Measurements from ENCODE around the gene PTPRN2. TPM values are rescaled to one million over a fixed set of nuclear protein-coding genes. Genes with fewer than 3 reads are reported as not detected.

PTPRN2 gene
- total and polyA plus RNA-seq, 2 of the 13 experiments (the other 11 are each of a cell fraction or from before 2014, with no cell fraction given): 2.5 to 24.2 TPM

- FAIRE-seq (no peak), DNase-seq (ENCODE audit: low spot score) (no peak), ATAC-seq (peak; percentile 47)
- ChIA-PET CTCF (ENCODE audit: low intra/inter-chr PET ratio, low total read pairs) (no interaction called here), POLR2A (no interaction called here)
- Histone ChIP-seq H3K9me3 (ENCODE audit: low read length) (no peaks in the 10 kb centered on the region), H3K36me3 (replicated peaks in 1 of 2; ENCODE audit: control insufficient read depth in 1 of 2, insufficient read depth in 2 of 2, low read length in 2 of 2) (no peaks in the 10 kb centered on the region), H4K20me1 (ENCODE audit: insufficient read depth, low read length) (peaks cover 15% of the 10 kb centered on the region; the same call in 1 of the 2 replicates), H3K4me1 (ENCODE audit: insufficient read depth, low read length) (no peaks in the 10 kb centered on the region), H2AFZ (ENCODE audit: low read length) (no peak overlapping the region), H3K4me3 (replicated peaks in 1 of 3; ENCODE audit: insufficient read depth in 1 of 3, low read depth in 2 of 3, low read length in 3 of 3) (peak overlapping the region in 1 of 3 experiments; percentile 37; a peak in 2 of 6 replicates), H3K9ac (ENCODE audit: insufficient read depth, low read depth, low read length) (no peak overlapping the region), H3K79me2 (ENCODE audit: insufficient read depth, low read length) (no peaks in the 10 kb centered on the region), H3K4me2 (ENCODE audit: low read depth, low read length) (peak overlapping the region; percentile 32; the same call in 1 of the 2 replicates), H3K27me3 (ENCODE audit: control insufficient read depth in 1 of 2, insufficient read depth in 2 of 2, low read length in 2 of 2) (peaks cover 9 to 49% of the 10 kb centered on the region in 2 experiments; a peak in 4 of 5 replicates), H3K27ac (ENCODE audit: extremely low read length, insufficient read depth, low read length) (no peak overlapping the region)
- in situ Hi-C loops (cut with HindIII; ENCODE audit: extremely low pct_ligation_motif_present, low pct_unique_long_range_greater_than_20kb): no loop called here
- WGBS (ENCODE audit: low lambda C conversion rate): 11% methylated on average over 22 of the region's 64 CpGs
- no TSS peak for BruUV-seq (replicated peaks)
- intact Hi-C loops (cut with micrococcal nuclease; ENCODE audit: unreplicated experiment): no loop called here
- TF ChIP-seq ARID3A (IDR thresholded peaks at IDR 0.05; ENCODE audit: low read depth, low read length): no peak
- TF ChIP-seq RAD51 (IDR thresholded peaks at IDR 0.05; ENCODE audit: borderline replicate concordance): no peak
- peak; percentile 92 for TF ChIP-seq ZNF800 (CRISPR knock-in tag; IDR thresholded peaks at IDR 0.05)
- TF ChIP-seq MTF2 (CRISPR knock-in tag; IDR thresholded peaks at IDR 0.05; ENCODE audit: borderline replicate concordance): peak; percentile 61; the same call in 1 of the 2 replicates
- TF ChIP-seq YEATS4 (CRISPR knock-in tag; IDR thresholded peaks at IDR 0.05; ENCODE audit: borderline replicate concordance): no peak
- TF ChIP-seq GABPB1 (CRISPR knock-in tag; IDR thresholded peaks at IDR 0.05): no peak
- TF ChIP-seq ELF1 (CRISPR knock-in tag; IDR thresholded peaks at IDR 0.05): no peak
- TF ChIP-seq THAP8 (CRISPR knock-in tag; IDR thresholded peaks at IDR 0.05; ENCODE audit: borderline replicate concordance): no peak
- no peak for TF ChIP-seq MAFK (conservative IDR thresholded peaks at IDR 0.05 in 1 of 2, IDR thresholded peaks at IDR 0.05 in 1 of 2; ENCODE audit: low read length in 2 of 2)
- no peak for TF ChIP-seq NFYB (CRISPR knock-in tag; IDR thresholded peaks at IDR 0.05)
- TF ChIP-seq ZBTB7A (CRISPR knock-in tag; IDR thresholded peaks at IDR 0.05): 0 out of 2 replicates have a peak, but pooled peaks have one; percentile 28
- TF ChIP-seq EZH2 (conservative IDR thresholded peaks at IDR 0.05; ENCODE audit: low read depth, low read length): peak; percentile 69; the same call in 1 of the 2 replicates
- TF ChIP-seq RXRA (CRISPR knock-in tag; IDR thresholded peaks at IDR 0.05): 0 out of 2 replicates have a peak, but pooled peaks have one; percentile 16
These were observed 895.8 kb downstream of the PTPRN2 start for GRCh38 chr7:157691586-157692459.
